GM21825 (cell line): Measurements from ENCODE around the gene LIX1L.

Experiments used
- ATAC-seq: cut with Tn5 transposase; IDR thresholded peaks from one replicate; pipeline ENCODE4 v1.9.1; 2021; ENCODE audit warnings: mild to moderate bottlenecking, moderate library complexity; ENCODE audit not compliant: unreplicated experiment

Gene LIX1L

GRCh38 chr1:145897969-145898368 is 59.8 kb downstream of the LIX1L start:
- ATAC-seq: no peak

DNA sequence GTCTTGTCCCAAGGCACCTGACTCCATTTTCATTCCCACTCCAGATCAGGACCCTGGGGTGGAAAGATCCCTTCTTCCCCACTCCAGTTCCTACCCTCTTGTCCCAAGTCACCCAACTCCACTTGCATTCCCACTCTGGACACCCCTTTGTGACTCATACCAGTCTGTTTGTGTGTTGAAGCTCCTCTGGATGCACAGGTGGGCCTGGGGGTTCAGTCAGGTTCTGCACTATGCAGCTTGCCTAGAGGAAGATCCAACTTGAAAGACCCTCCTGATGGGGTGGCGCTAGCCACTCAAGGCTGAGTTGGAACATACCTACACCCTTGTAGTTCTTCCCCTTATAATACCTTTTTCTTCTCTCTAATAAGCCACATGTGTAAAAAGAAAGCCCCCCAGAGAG is 62.3 kb downstream of the LIX1L start:
- ATAC-seq: no peak

- no peak for ATAC-seq
Observed at GRCh38 chr1:145893306-145894055, 64.3 kb downstream of the LIX1L start.

DNA sequence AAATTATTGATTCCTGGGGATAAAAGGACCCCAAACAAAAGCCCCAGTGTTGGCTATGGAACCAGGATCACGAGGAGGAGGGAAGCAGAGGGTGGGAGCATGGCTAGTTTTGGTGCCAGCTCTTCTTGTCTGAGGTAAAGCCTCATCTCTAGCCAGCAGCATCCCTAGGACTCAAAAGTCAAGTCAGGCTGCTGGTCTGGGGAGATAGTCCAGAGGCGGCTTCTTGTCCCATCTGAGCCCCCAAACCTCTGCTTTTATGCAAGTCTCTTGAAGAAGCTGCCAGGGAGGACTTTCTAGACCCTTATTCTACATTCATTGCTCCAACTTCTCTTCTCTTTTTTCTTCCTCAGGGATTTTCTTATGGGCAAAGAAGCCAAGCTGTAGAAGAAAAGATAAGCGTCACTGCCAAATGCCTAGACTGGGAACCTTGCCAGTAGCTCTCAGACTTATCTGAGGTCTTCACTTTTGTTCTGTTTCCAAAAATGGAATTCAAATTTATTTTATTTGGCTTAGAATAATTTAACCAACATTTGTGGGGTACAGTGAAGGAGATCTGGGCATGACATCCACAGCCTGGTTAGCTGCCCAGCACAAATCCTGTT is 65.2 kb downstream of the LIX1L start:
- ATAC-seq: no peak

DNA sequence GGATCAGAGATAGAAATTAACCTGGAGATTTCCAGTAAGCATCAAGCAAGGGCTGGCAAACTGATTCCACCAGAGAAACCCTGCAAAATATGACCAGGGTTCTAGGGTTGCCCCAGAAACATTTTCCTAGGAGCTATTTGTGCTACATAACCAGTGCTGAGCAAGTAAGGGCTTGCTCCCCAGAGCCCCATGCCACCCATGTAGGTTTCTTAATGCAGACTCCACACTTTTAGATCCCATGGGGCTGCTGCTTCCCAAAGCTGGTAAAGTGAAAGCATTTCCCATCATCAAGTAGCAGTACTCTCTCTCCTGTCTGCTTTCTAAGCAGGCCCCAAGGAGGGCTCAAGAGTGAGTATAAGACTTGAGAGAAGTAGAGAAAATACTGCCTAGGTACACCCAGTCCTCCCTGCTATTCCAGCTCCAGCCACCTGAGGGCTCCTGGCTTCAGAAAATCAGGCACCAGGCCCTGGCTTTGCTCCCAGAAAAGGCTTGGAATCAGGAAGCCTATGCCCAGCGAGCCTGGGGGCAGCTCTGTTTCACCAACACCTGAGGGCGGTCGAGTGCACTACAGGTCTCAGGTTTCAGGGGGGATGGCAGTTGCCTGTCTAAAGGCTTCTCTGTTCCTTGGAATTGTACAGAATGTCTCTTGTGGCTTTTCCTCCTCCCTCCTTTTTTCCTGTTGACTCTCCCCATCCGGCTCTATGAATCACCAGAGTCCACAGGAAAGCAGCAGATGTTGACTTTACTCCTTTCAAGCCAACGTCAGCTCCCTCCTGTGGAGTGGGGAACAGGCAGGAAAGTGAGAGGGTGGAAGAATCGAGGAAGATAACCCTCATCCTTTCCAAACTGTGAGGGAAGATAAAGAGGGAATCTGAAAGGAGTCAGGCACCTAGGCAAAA is 66.0 kb downstream of the LIX1L start:
- no peak for ATAC-seq

DNA sequence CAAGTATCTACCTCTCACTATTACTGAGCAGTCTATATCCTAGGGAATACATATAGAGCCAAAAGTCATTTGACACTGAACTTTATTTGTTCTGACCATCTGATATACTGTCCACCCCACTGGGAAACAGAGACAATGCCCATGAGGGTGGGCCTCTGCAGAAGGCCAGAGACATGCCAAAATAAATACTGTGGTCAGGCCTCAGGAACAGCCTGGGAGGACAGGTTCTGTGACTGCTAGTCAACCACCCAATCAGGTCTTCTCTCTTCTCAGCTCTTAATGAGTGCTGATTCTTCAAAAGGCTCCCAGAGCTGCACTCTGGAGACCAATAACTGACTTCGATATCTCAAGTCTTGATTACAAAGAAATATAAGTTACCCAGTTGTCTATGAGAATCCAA is 66.7 kb downstream of the LIX1L start:
- ATAC-seq: no peak

DNA sequence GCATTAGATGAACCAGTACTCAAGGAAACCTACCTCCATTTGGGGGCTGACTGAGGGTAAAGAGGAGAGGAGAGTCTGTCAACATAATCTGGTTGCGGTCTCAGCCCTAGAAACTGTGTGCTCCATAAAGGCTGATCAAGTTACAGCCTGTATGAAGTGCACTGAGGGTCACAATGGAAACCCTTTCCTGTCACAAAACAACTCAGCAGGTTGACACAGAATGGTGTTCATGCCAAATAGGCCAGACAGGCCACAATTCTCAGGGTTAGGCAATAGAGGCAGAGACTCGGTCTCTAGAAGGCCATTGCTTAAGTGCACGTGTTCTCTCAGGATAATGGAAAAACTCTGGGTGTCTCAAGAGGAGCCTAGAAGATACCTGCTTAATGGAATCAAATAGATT is 68.1 kb downstream of the LIX1L start:
- no peak for ATAC-seq

DNA sequence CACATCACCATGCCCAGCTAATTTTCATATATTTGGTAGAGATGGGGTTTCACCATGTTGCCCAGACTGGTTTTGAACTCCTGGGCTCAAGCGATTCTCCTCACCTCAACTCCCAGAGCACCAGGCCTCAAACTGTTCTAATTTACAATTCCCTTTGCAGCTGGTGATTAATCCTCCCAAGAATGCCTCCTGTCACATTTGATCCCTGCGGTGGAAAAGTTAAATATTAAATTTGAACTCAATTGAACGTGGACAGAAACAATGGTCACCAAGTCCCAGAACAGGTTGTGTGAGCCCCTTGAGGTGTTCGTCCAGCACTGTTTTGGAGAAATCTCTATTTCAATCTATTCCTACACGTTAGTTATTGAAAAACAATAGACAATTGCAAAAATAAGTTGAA is 70.2 kb downstream of the LIX1L start:
- ATAC-seq: no peak

DNA sequence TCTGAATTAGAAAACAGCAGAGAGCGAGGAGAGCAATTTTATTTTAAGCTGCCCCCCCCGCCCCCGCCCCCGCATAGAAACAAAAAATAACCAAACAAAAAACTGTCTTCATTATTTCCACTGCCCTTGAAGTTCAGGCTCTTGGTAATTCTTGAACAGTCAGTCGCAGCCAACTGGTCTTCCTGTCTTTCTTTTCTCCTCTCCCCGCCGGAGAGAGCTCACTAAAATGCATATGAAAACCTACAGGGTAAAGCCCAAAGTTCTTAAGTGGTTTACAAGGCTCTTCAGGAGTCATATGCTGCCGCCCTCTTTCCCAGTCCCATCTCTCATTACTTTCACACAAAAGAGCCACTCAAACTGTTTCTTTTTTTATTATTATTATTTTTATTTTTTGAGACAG is 71.0 kb downstream of the LIX1L start:
- no peak for ATAC-seq

GRCh38 chr1:145886390-145886789 is 71.4 kb downstream of the LIX1L start:
- no peak for ATAC-seq

GRCh38 chr1:145885738-145886287 is 72.0 kb downstream of the LIX1L start, which contains the start of gene ANKRD35:
Gene ANKRD35, minus strand, starts transcription at chr1:145885866. Its CDS starts 108 bp downstream, at chr1:145885758.
- ATAC-seq: peak; percentile 97

GRCh38 chr1:145884675-145885074 is 73.1 kb downstream of the LIX1L start:
- no peak for ATAC-seq
